Natural killer cell (primary cell): ENCODE results near the gene ABITRAM. TPM values are rescaled to one million over a fixed set of nuclear protein-coding genes. Genes with fewer than 3 reads are reported as not detected.
A peak's percentile ranks its signal among the peaks of the same experiment; 100 is the strongest.
"Not testable (repeated sequence)": the region's sequence is repeated elsewhere in the genome, so short reads cannot be mapped to it uniquely, and the experiment has no call there.

ENCODE experiments used
- ATAC-seq, 3 donors: fragments of 150-1000 bp in 2 of 3; fragments of 200-7000 bp in 1 of 3; cut with Tn5 transposase; 1 replicate in 1 of 3; 2 replicates in 2 of 3; pipeline ENCODE4 v1.10.0; 2021; ENCODE audit warnings: mild to moderate bottlenecking in 2 of 3, moderate library complexity in 2 of 3
- DNase-seq, 2 donors: peaks; one replicate each; pipeline versions ENCODE4 v3.0.0 to v3.0.0-alpha.2; 2013 to 2021; ENCODE audit warnings: mixed read lengths in 1 of 2
- H3K27ac ChIP-seq: one replicate; pipeline ENCODE4 v1.5.1; 2013; ENCODE audit warnings: mild to moderate bottlenecking, low read length
- H3K27me3 ChIP-seq: one replicate; pipeline ENCODE4 v1.6.1; 2013; ENCODE audit warnings: low read length; ENCODE audit not compliant: control insufficient read depth, insufficient read depth
- H3K36me3 ChIP-seq: one replicate; pipeline ENCODE4 v1.6.1; 2013; ENCODE audit warnings: low read length; ENCODE audit not compliant: control insufficient read depth, insufficient read depth
- H3K4me1 ChIP-seq: one replicate; pipeline ENCODE4 v1.6.1; 2013; ENCODE audit warnings: low read length; ENCODE audit not compliant: control insufficient read depth, insufficient read depth
- H3K4me3 ChIP-seq: one replicate; pipeline ENCODE4 v1.5.1; 2013; ENCODE audit warnings: low read length
- H3K9me3 ChIP-seq: one replicate; pipeline ENCODE4 v1.6.1; 2013; ENCODE audit warnings: low read length; ENCODE audit not compliant: control insufficient read depth, insufficient read depth
- H3K27ac Mint-ChIP-seq, 2 donors: one replicate each; pipeline ENCODE4 v1.8.0; 2022; ENCODE audit warnings: mild to moderate bottlenecking in 2 of 2, mixed read lengths in 2 of 2, moderate library complexity in 1 of 2
- H3K27me3 Mint-ChIP-seq, 2 donors: one replicate each; pipeline ENCODE4 v1.8.0; 2022; ENCODE audit warnings: low read depth in 2 of 2, mixed read lengths in 2 of 2
- H3K36me3 Mint-ChIP-seq: one replicate; pipeline ENCODE4 v1.8.0; 2022; ENCODE audit warnings: mixed read lengths
- H3K4me1 Mint-ChIP-seq, 2 donors: one replicate each; pipeline ENCODE4 v1.8.0; 2022; ENCODE audit warnings: mixed read lengths in 2 of 2
- H3K4me3 Mint-ChIP-seq: one replicate; pipeline ENCODE4 v1.8.0; 2022; ENCODE audit warnings: mild to moderate bottlenecking, moderate library complexity, mixed read lengths
- H3K9me3 Mint-ChIP-seq, 2 donors: one replicate each; pipeline ENCODE4 v1.8.0; 2022; ENCODE audit warnings: mixed read lengths in 2 of 2
- WGBS: methylation state at CpG from one replicate; pipeline ENCODE4 v1.1.7; 2013; ENCODE audit warnings: missing lambda C conversion rate; ENCODE audit not compliant: insufficient coverage; 5-methylcytosine and 5-hydroxymethylcytosine counted together
- intact Hi-C: fragments of 100-400 bp; cut with micrococcal nuclease; formaldehyde crosslinking; loops from one replicate; pipeline ENCODE4 v1.14.2; 2022
- total RNA-seq, 4 donors: library from RNA; stranded (reverse); fragments of 120-200 nt in 1 of 4; gene quantifications; one replicate each; pipeline versions ENCODE4 v1.2.3 to v1.2.4, GENCODE V29; 2013 to 2022
- TF ChIP-seq, protein P1 (sequence below): fragments of 200-600 bp; IDR thresholded peaks from one replicate; pipeline ENCODE4 v1.8.0; 2022; ENCODE audit warnings: antibody characterized with exemption

Gene ABITRAM
- total RNA-seq, 3 donors from 2014 or later (not counting 1 experiment from before 2014, with no cell fraction given), result 5.9 to 8.1 (median 7.4) TPM

DNA sequence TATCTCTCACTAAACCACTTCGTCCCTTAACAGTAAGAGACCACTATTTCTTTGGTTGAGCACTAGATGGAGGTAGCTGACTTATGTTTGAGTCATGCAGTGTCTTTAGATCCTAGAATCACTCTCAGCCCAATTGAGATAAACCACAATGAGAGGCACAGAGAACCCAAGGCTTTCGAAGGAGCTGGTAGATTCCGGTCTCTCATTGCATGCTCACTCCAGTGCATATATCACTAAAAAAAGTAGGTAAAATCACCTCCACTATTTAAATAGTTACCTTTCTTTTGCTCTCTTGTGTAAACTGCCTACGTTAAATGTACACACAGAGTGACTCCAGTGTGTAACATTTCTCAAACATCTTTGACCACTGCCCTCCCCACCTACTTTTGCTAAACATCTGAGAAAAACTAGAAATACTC, 44.5 kb upstream of the ABITRAM start:
- Mint-ChIP-seq H3K9me3 (no peaks in the 10 kb centered on the region), H3K4me3 (no peak overlapping the region), H3K27me3 (no peaks in the 10 kb centered on the region), H3K27ac (no peak overlapping the region), H3K36me3 (peaks cover 26% of the 10 kb centered on the region), H3K4me1 (peaks cover 0 to 13% of the 10 kb centered on the region in 2 donors)
- TF ChIP-seq, protein P1, sequence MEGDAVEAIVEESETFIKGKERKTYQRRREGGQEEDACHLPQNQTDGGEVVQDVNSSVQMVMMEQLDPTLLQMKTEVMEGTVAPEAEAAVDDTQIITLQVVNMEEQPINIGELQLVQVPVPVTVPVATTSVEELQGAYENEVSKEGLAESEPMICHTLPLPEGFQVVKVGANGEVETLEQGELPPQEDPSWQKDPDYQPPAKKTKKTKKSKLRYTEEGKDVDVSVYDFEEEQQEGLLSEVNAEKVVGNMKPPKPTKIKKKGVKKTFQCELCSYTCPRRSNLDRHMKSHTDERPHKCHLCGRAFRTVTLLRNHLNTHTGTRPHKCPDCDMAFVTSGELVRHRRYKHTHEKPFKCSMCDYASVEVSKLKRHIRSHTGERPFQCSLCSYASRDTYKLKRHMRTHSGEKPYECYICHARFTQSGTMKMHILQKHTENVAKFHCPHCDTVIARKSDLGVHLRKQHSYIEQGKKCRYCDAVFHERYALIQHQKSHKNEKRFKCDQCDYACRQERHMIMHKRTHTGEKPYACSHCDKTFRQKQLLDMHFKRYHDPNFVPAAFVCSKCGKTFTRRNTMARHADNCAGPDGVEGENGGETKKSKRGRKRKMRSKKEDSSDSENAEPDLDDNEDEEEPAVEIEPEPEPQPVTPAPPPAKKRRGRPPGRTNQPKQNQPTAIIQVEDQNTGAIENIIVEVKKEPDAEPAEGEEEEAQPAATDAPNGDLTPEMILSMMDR, result no peak
- no peak for ATAC-seq
- 93% methylated on average over 3 of the region's 4 CpGs for WGBS
- peak in 1 of 2 donors; percentile 21 for DNase-seq
- Histone ChIP-seq H3K36me3 (peaks cover 73% of the 10 kb centered on the region), H3K27ac (no peak overlapping the region), H3K27me3 (no peaks in the 10 kb centered on the region), H3K4me1 (no peaks in the 10 kb centered on the region), H3K9me3 (no peaks in the 10 kb centered on the region), H3K4me3 (no peak overlapping the region)
- intact Hi-C loops, result no loop called here

DNA sequence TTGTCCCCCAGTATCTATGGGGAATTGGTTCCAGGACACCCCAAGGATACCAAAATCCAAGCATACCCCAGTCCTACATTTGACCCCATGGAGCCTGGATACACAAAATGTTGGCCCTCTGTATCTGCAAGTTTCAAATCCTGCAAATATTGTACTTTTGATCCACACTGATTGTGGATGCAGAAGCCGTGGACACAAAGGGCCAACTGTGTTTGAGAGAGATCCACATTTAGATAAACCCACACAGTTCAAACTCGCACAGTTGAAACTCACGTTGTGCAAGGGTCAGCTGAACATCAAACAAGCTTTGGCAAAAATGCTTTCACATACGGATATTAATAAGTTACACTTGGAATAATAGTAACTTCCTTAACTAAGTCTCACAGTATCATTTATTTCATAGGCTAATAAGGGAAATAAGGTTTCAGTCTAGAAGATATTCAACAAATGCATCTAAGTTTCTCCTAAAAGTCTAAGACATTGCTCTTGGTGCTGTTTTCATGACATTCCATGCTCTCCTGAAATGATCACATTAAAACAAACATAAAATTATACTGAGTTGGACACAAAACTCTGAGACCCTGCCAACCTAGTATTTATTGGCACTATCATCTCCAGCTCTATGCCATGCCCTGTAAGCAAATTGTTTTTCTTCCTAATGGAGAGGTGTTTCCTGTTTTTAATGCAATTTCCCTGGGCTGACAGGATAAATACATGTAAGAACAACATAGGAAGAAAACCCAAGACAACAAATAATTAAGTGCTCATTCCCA, 39.8 kb upstream of the ABITRAM start:
- ATAC-seq (no peak), DNase-seq (no peak)
- Mint-ChIP-seq H3K27me3 (no peaks in the 10 kb centered on the region), H3K4me1 (no peaks in the 10 kb centered on the region), H3K9me3 (no peaks in the 10 kb centered on the region), H3K27ac (no peak overlapping the region), H3K36me3 (peaks cover 56% of the 10 kb centered on the region), H3K4me3 (no peak overlapping the region)
- TF ChIP-seq, protein P1, result no peak
- H3K9me3 ChIP-seq, result no peaks in the 10 kb centered on the region
- no peak overlapping the region for H3K27ac ChIP-seq
- no peak overlapping the region for H3K4me3 ChIP-seq
- H3K27me3 ChIP-seq, result no peaks in the 10 kb centered on the region
- H3K36me3 ChIP-seq, result peaks cover 91% of the 10 kb centered on the region
- H3K4me1 ChIP-seq, result no peaks in the 10 kb centered on the region
- intact Hi-C loops, result no loop called here
- 98% methylated on average over 3 of the region's 4 CpGs for WGBS

DNA sequence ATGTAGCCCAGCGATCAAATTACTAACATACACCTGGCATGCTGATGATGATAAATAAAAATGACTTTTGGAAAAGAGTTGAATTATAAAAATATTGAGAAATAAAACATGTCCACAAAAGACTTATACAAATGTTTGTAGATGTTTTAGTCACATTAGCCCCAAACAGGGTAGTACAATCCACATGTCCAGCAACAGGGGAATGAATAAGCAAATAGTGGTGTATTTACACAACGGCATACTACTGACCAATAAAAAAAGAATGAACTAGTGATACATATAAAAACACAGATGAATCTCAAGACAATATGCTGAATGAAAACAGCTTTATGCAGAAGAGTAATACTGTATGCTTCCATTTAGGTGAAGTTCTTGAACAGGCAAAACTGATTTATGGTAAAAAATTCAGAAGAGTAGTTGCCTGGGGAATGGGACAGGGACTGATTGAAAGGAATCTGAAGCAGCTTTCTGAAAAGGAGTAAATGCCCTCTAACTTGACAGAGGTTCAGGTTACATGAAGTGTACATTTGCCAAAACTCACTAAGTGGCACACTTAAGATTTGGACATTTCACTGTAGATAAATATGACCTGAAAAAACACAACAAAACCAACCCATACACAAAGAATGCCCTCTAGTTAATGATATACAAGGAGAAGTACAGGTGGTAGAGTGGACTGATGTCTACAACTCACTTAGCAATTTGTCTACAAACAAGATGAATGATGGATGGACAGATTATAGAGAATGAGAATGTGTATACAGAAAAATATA, 36.7 kb upstream of the ABITRAM start:
- peaks cover 42% of the 10 kb centered on the region for H3K36me3 Mint-ChIP-seq
- no peak for ATAC-seq
- intact Hi-C loops, result no loop called here

DNA sequence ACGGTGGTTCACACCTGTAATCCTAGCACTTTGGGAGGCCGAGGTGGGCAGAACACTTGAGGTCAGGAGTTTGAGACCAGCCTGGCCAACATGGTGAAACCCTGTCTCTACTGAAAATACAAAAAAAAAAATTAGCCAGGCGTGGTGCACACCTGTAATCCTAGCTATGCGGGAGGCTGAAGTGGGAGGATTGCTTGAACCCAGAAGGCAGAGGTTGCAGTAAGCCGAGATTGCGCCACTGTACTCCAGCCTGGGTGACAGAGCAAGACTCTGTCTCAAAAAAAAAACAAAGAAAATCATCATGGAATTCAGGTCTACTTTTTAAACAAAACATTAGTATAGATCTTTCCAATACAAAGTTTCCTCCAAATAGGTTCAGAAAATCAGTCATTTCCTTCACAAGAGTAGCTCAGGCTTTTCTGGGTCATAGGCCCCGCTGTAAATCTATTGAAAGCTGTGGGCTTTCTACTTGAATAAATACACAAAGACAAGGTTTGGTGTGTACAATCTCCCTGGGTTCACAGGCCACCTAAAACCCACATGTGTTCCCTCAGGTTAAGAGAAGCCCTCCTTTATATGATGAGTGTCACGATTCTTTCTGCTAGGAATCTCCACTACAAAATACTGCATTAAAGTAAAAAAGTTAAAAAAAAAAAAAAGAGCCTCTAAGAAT, 35.0 kb upstream of the ABITRAM start:
- intact Hi-C loops, H3K4me3 Mint-ChIP-seq: not testable (repeated sequence)

More for the DNA sequence above, 36.7 kb upstream of the ABITRAM start:
- no peak for DNase-seq
- no peaks in the 10 kb centered on the region for H3K4me1 ChIP-seq
- H3K27me3 ChIP-seq, result no peaks in the 10 kb centered on the region
- H3K36me3 ChIP-seq, result peaks cover 87% of the 10 kb centered on the region
- H3K9me3 ChIP-seq, result no peaks in the 10 kb centered on the region
- WGBS, result no CpG with 5 or more reads among the region's 2 CpGs
- H3K4me1 Mint-ChIP-seq, result no peaks in the 10 kb centered on the region
- no peak overlapping the region for H3K27ac ChIP-seq
- H3K27ac Mint-ChIP-seq, result no peak overlapping the region
- TF ChIP-seq, protein P1, result no peak
- no peaks in the 10 kb centered on the region for H3K27me3 Mint-ChIP-seq
- no peak overlapping the region for H3K4me3 Mint-ChIP-seq
- H3K4me3 ChIP-seq, result no peak overlapping the region
- no peaks in the 10 kb centered on the region for H3K9me3 Mint-ChIP-seq

More for the DNA sequence above, 35.0 kb upstream of the ABITRAM start:
- H3K27ac Mint-ChIP-seq, ATAC-seq, H3K27me3 ChIP-seq, H3K27ac ChIP-seq, H3K4me3 ChIP-seq, DNase-seq, H3K27me3 Mint-ChIP-seq, H3K4me1 ChIP-seq, H3K4me1 Mint-ChIP-seq, H3K9me3 ChIP-seq, H3K9me3 Mint-ChIP-seq: not testable (repeated sequence)
- peaks cover 44% of the 10 kb centered on the region for H3K36me3 Mint-ChIP-seq
- H3K36me3 ChIP-seq, result peaks cover 86% of the 10 kb centered on the region
- WGBS, result 89% methylated on average over 7 of the region's 8 CpGs
